Stimulated activated CD8-positive, alpha-beta memory T cell treated with anti-CD3 and anti-CD28 coated beads, Interleukin-15, amount 100 ng/mL, for 24 hours (primary cell): Measurements from ENCODE around the gene MBD5.

Source experiments
- DNase-seq: peaks from one replicate; pipeline ENCODE4 v3.0.0-alpha.2; 2020; ENCODE audit warnings: low read depth

Gene MBD5

DNA sequence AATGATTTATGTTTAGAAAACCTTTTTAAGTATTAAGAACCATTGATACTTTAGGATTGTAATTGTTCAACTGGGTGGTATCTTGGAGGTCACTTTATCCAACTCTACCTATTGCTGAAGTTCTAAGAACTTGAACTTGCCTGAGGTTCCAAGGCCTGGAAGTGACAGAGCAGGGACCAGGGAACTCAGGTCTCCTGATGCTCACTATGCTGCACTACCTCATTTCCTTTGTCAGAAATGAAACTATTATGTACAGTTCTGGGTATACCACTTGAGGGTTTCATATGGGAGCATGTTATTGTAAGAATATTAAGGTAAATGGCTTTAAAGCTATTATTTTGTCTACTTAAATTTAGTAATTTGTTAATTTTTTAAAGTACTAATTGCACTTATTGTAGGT is 3.0 kb downstream of the MBD5 start:
- DNase-seq, result no peak

DNA sequence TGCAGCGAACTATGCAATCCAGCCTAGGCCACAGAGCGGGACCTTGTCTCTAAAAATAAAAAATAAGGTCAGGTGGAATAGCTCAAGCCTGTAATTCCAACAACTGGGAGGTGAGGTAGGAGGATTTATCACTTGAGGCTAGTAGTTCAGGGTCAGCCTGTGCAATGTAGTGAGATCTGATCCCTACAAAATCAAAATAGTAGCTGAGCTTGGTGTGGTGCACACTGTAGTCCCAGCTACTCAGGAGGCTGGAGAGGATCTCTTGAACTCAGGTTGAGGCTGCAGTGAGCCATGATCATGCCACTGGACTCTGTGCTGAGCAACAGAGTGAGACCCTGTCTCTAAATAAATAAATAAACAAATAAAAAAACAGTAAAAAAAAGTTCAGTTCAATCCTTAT is 5.7 kb downstream of the MBD5 start:
- no peak for DNase-seq

DNA sequence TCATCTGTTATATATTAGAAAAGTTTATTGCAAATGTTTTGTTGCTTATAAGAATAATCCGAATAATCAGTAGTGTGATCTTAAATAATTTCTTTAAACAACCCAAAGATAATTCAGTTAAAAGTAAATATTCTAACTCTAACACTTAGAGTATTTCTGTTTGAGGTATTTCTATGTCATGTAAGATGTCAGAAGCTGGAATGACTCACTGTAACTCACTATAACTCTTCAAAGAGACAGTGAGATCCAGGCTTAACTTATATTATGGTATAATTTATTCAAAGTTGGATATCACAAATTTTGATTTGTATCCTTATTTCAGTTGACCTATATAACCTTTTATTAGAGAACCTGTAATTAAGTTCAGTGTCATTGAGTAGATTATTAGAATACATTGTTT is 6.9 kb downstream of the MBD5 start:
- DNase-seq, result no peak

DNA sequence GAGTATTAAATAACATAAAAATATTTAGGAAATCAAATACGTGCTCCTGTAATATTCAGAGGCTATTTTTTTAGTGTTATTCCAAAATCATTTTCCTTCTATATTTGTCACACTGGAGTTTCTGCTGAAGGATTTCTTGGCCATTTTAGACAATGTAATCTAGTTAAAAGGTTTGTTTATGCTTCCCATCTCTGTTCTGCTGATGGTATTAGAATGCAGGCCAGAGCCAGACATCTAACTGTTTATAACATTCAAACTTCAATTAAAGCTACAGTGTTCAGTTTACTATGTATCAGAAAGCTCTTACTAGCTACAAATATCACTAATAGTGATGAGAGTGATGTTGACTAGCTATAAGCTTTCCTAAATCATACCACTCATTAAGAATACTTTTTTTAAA is 7.9 kb downstream of the MBD5 start:
- DNase-seq, result no peak

DNA sequence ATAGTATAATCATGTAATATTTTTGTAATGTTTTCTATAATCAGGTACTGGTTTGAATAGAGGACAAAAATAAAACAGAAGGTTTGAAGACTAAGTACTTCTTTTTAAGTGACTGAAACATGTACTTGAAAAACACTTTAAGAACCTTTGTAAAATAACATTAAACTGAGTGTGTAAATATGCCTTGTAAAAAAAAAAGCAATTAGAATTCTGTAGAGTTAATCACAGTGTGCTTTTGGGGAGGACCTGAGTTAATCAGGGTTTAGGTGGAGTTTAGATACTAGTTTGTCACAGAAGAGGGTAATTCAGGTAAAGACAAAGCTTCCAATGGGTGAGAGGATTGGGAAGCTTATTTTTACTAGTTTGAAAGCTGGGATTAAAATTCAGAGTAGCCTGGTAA is 10.3 kb downstream of the MBD5 start:
- DNase-seq, result no peak

- DNase-seq, result no peak
Measured at GRCh38 chr2:148032215-148032614, 11.3 kb downstream of the MBD5 start.

DNA sequence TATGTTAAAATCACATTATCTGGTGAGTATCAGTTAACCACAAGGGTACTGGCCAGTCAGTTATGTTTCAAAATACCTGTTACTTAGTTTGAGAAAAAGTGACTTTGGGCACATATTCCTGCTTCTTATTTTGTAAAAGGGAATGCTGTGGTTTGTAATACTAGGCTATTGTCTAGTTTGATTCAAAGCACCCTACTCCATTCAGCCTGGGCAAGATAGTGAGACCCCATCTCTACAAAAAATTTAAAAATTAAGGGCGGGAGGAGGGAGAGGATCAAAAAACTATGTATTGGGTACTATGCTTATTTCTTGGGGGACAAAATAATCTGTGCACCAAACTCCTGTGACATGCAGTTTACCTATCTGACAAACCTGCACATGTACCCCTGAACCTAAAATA is 18.9 kb downstream of the MBD5 start:
- no peak for DNase-seq

- no peak for DNase-seq
Measured at GRCh38 chr2:148042219-148042618, 21.3 kb downstream of the MBD5 start.

DNA sequence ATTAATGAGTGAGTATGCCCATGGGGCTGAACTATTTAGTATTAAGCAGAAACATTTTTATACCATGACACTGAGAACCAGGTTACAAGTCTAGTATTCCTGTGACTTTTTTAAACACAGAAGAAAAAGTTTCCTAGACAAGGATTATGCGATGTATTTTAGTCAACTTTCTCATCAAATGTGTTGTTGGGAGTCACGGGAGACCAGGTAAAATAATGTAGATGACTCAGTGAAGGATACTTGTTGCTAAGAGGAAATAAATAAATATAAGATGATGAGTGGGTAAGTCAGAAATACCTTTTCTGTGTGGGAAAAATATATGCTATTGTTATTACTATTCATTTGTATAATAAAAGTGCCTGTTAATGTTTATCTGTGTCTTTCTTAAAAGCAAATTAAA is 23.4 kb downstream of the MBD5 start:
- DNase-seq, result no peak

- DNase-seq, result no peak
Measured at GRCh38 chr2:148046802-148047201, 25.9 kb downstream of the MBD5 start.

- no peak for DNase-seq
Measured at GRCh38 chr2:148048475-148049221, 27.8 kb downstream of the MBD5 start.

GRCh38 chr2:148049284-148049683 is 28.4 kb downstream of the MBD5 start:
- DNase-seq, result no peak

DNA sequence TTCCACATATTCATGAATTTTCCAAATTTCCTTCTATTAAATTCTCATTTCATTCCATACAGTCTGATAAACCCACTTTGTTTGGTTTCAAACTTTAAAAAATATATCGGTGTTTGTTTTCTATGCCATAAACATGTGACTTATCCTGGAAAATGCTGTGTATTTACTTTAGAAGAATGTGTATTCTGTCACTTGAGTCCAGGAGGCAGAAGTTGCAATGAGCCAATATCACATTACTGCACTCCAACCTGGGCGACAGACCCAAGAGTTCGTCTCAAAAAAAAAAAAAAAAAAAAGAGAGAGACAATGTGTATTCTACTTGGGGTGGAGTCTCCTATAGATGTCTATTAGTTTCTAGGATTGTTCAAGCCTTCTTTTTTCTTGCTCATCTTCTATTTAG is 31.8 kb downstream of the MBD5 start:
- DNase-seq, result no peak

DNA sequence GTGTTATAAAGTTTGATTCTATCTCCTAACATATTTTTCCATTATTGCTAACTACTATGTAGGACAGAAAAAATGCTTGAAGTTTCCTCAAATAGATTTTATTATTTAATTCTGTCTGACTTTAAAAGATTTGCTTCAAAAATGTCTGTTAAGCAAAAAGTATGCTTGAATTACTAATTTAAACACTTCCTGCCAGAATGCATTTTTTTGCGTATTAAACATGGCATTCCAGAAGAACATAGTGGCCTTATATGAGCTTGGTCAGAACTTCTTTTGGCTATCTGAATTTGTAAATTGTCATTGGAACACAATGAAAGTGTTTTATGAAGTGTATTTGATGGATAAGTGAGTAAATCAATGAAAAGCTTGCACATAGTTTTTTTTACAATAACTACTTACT is 37.8 kb downstream of the MBD5 start:
- no peak for DNase-seq

DNA sequence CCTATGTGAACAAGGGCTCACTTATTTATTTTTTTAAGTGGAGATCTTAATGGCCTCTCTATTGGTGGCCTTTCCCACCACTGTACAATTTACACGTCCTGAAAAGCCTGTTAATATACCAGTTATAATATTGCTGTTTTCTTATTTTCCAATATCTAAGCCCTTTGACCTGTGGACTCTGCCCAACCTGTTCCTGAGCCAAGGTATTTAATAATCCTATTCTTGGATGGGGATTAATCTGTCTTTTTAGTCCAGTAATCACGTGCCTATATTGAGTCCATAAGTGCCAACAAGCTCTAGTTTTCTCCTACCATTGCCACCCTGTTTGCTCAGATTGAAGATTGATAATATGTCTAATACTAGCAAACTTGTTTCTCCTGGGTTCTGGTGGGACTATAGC is 42.7 kb downstream of the MBD5 start:
- no peak for DNase-seq

- no peak for DNase-seq
Measured at GRCh38 chr2:148065936-148066335, 45.0 kb downstream of the MBD5 start.

GRCh38 chr2:148067801-148068200 is 46.9 kb downstream of the MBD5 start:
- no peak for DNase-seq

- DNase-seq, result no peak
Measured at GRCh38 chr2:148071351-148071750, 50.5 kb downstream of the MBD5 start.

GRCh38 chr2:148096012-148096411 is 75.1 kb downstream of the MBD5 start:
- no peak for DNase-seq

DNA sequence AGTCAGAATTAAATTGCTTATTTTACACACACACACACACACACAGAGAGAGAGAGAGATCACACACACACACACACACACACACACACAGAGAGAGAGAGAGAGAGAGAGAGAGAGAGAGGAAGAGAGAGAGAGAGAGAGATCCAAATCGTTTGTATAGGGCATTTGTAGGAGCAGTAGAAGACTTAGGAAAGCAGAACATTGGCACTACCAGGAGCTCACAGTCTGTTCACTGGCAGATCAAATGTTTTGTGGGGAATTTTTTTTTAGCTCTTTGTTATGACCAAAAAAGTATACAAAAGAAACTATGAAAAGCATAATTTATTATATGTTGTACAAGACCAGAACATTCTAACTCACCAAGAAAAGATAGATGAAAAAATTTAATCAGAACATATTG is 81.8 kb downstream of the MBD5 start:
- no peak for DNase-seq

- no peak for DNase-seq
Measured at GRCh38 chr2:148103946-148104345, 83.1 kb downstream of the MBD5 start.

- DNase-seq, result no peak
Measured at GRCh38 chr2:148106331-148106730, 85.4 kb downstream of the MBD5 start.

DNA sequence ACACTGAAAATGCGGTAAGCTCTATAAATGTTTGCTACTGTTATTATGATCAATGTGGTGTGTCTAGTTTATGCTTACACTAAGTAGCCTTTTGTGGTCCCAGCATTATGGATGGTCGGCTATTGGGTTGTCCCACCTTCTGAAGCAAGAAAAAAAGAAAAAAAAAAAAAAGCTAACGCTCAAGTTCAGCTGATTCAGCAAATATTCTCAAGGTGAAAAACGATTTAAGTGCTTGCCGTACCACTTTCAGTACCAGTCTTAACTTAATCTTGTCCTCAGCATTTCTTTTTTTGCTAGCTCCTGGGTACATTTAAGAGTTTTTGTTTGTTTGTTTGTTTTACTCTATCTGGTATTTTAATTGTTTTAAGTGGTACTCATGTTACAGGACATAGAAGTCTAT is 87.5 kb downstream of the MBD5 start:
- no peak for DNase-seq

GRCh38 chr2:148110184-148110583 is 89.3 kb downstream of the MBD5 start:
- DNase-seq, result no peak

- no peak for DNase-seq
Measured at GRCh38 chr2:148122788-148123187, 101.9 kb downstream of the MBD5 start.
